Measurements from ENCODE around the gene PRKAA1. TPM values are rescaled to one million over a fixed set of nuclear protein-coding genes. Genes with fewer than 3 reads are reported as not detected.

The PRKAA1 gene
- polyA plus RNA-seq, 1 of the 3 experiments (the other 2 are of a cell fraction), result 23.2 TPM

DNA sequence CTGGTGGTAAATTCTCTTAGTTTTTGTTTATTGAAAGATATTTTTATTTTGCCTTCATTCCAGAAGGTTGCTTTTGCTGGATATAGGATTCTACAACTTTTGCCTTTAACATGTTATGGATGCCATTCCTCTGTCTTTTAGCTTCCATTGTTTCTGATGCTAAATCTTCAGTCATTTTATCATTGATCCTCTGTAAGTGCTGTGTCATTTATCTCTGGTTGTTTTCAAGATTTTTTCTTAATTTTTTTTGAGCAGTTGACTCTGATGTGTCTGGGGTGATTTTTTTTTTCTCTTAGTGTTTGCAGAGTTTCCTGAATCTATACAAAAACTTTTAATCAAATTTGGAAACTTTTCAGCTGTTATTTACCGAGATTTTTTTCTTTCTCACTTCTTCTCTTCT, 49.4 kb upstream of the PRKAA1 start:
- TF ChIP-seq EZH2phosphoT487 (IDR thresholded peaks at IDR 0.05; ENCODE audit: borderline replicate concordance, low read depth), result no peak
- no peaks in the 10 kb centered on the region for H3F3A ChIP-seq (replicated peaks; ENCODE audit: insufficient read depth)
- H3K4me3 ChIP-seq (ENCODE audit: low read depth in 2 of 2, low read length in 1 of 2), result no peak overlapping the region
- no peaks in the 10 kb centered on the region for H3K79me2 ChIP-seq (ENCODE audit: insufficient read depth)
- DNase-seq, result no peak
- H3K36me3 ChIP-seq (replicated peaks in 1 of 2; ENCODE audit: control insufficient read depth in 1 of 2, insufficient read depth in 2 of 2, low read length in 1 of 2), result no peaks in the 10 kb centered on the region
- ChIA-PET POLR2A (no interaction called here), CTCF (no interaction called here)
- no peak overlapping the region for H3K4me2 ChIP-seq
- no peaks in the 10 kb centered on the region for H4K20me1 ChIP-seq (ENCODE audit: insufficient read depth)
- H3K4me1 ChIP-seq (ENCODE audit: control insufficient read depth in 1 of 2, insufficient read depth in 2 of 2, low read depth in 1 of 2, low read length in 1 of 2), result no peaks in the 10 kb centered on the region
- WGBS (ENCODE audit: low lambda C conversion rate), result 60% methylated on average over 1 of the region's 1 CpG
- no peak overlapping the region for H2AFZ ChIP-seq (ENCODE audit: low read depth)
- no peaks in the 10 kb centered on the region for H3K9me3 ChIP-seq
- H3K9ac ChIP-seq, result no peak overlapping the region
- H3K27me3 ChIP-seq (ENCODE audit: insufficient read depth), result no peaks in the 10 kb centered on the region
- no peak overlapping the region for H3K27ac ChIP-seq (ENCODE audit: low read depth in 2 of 2, low read length in 1 of 2)
- H3K9me2 ChIP-seq, result no peaks in the 10 kb centered on the region

DNA sequence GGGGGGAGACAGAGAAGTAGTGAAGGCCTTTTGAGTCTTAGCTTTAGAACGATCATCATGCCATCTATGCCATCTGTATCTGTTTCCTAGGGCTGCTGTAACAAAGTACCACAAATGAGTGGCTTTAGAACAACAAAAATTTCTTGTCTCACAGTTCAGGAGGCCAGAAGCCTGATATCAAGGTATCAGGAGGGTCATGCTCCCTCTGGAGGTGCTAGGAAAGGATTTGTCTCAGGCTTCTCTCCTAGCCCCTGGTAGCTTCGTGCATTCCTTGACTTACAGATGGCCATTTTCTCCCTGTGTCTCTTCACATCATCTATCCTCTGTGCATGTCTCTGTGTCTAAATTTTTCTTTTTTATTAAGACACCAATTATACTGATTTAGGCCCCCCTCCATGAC, 48.2 kb upstream of the PRKAA1 start:
- Histone ChIP-seq H3K79me2 (ENCODE audit: insufficient read depth) (no peaks in the 10 kb centered on the region), H3K4me3 (ENCODE audit: low read depth in 2 of 2, low read length in 1 of 2) (no peak overlapping the region), H3K9me2 (no peaks in the 10 kb centered on the region), H3F3A (replicated peaks; ENCODE audit: insufficient read depth) (no peaks in the 10 kb centered on the region), H3K9me3 (no peaks in the 10 kb centered on the region), H3K27ac (ENCODE audit: low read depth in 2 of 2, low read length in 1 of 2) (no peak overlapping the region), H3K9ac (no peak overlapping the region), H3K4me2 (no peak overlapping the region), H3K4me1 (ENCODE audit: control insufficient read depth in 1 of 2, insufficient read depth in 2 of 2, low read depth in 1 of 2, low read length in 1 of 2) (no peaks in the 10 kb centered on the region), H2AFZ (ENCODE audit: low read depth) (no peak overlapping the region), H4K20me1 (ENCODE audit: insufficient read depth) (no peaks in the 10 kb centered on the region), H3K36me3 (replicated peaks in 1 of 2; ENCODE audit: control insufficient read depth in 1 of 2, insufficient read depth in 2 of 2, low read length in 1 of 2) (no peaks in the 10 kb centered on the region), H3K27me3 (ENCODE audit: insufficient read depth) (no peaks in the 10 kb centered on the region)
- TF ChIP-seq TCF12 (IDR thresholded peaks at IDR 0.05) (no peak), FOSL2 (IDR thresholded peaks at IDR 0.05; ENCODE audit: borderline replicate concordance, low read depth) (no peak), POLR2AphosphoS5 (IDR thresholded peaks at IDR 0.05; ENCODE audit: low read depth, low read length) (no peak), TEAD4 (IDR thresholded peaks at IDR 0.05; ENCODE audit: borderline replicate concordance, insufficient read depth) (no peak), GABPA (IDR thresholded peaks at IDR 0.05; ENCODE audit: low read depth) (no peak), CHD2 (IDR thresholded peaks at IDR 0.05; ENCODE audit: low read length, partially characterized antibody) (no peak), SIN3A (IDR thresholded peaks at IDR 0.05; ENCODE audit: borderline replicate concordance, low read depth, low read length) (no peak), GATA2 (CRISPR knock-in tag; IDR thresholded peaks at IDR 0.05) (no peak), MEF2A (IDR thresholded peaks at IDR 0.05; ENCODE audit: borderline replicate concordance, low read depth) (no peak), RFX5 (IDR thresholded peaks at IDR 0.05; ENCODE audit: low read length) (no peak)
- WGBS (ENCODE audit: low lambda C conversion rate), result 51% methylated on average over 2 of the region's 2 CpGs
- DNase-seq, result no peak
- POLR2A ChIA-PET, result no interaction called here
- CTCF ChIA-PET, result no interaction called here

DNA sequence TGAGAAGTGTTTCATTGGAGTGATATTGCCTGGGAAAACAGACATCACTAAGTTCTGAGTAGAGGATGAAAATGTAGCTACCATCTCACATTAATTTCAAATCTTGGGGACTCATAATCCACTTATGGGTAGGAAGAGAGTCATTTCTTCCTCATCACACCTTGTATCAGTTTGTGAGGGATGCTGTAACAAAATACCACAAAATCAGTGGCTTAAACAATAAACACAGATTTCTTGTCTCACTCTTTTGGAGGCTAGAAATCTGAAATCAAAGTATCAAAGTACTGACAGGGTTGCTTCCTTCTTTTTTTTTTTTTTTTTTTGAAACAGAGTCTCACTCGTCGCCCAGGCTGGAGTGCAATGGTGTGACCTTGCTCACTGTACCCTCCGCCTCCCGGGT, 46.4 kb upstream of the PRKAA1 start:
- 82% methylated on average over 4 of the region's 4 CpGs for WGBS (ENCODE audit: low lambda C conversion rate)
- no peaks in the 10 kb centered on the region for H3K27me3 ChIP-seq (ENCODE audit: insufficient read depth)
- H3K9me3 ChIP-seq, result no peaks in the 10 kb centered on the region
- H3K4me1 ChIP-seq (ENCODE audit: control insufficient read depth in 1 of 2, insufficient read depth in 2 of 2, low read depth in 1 of 2, low read length in 1 of 2), result no peaks in the 10 kb centered on the region
- H3K36me3 ChIP-seq (replicated peaks in 1 of 2; ENCODE audit: control insufficient read depth in 1 of 2, insufficient read depth in 2 of 2, low read length in 1 of 2), result no peaks in the 10 kb centered on the region
- TF ChIP-seq EZH2phosphoT487 (IDR thresholded peaks at IDR 0.05; ENCODE audit: borderline replicate concordance, low read depth) (no peak), FOXJ3 (CRISPR knock-in tag; IDR thresholded peaks at IDR 0.05) (no peak)
- TF ChIP-seq, protein P1, sequence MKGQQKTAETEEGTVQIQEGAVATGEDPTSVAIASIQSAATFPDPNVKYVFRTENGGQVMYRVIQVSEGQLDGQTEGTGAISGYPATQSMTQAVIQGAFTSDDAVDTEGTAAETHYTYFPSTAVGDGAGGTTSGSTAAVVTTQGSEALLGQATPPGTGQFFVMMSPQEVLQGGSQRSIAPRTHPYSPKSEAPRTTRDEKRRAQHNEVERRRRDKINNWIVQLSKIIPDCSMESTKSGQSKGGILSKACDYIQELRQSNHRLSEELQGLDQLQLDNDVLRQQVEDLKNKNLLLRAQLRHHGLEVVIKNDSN (IDR thresholded peaks at IDR 0.05; ENCODE audit: borderline replicate concordance, low read depth), result no peak
- TF ChIP-seq, protein P2, sequence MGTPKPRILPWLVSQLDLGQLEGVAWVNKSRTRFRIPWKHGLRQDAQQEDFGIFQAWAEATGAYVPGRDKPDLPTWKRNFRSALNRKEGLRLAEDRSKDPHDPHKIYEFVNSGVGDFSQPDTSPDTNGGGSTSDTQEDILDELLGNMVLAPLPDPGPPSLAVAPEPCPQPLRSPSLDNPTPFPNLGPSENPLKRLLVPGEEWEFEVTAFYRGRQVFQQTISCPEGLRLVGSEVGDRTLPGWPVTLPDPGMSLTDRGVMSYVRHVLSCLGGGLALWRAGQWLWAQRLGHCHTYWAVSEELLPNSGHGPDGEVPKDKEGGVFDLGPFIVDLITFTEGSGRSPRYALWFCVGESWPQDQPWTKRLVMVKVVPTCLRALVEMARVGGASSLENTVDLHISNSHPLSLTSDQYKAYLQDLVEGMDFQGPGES (IDR thresholded peaks at IDR 0.05; ENCODE audit: low read depth, low read length), result no peak
- H3K4me2 ChIP-seq, result no peak overlapping the region
- H3F3A ChIP-seq (replicated peaks; ENCODE audit: insufficient read depth), result no peaks in the 10 kb centered on the region
- ChIA-PET POLR2A (interaction anchor here (1.4 kb wide), 1 partner anchor 9 kb away, joined by 5 read pairs; the partner anchor contains the start of gene RPL37), CTCF (no interaction called here)
- no peaks in the 10 kb centered on the region for H3K79me2 ChIP-seq (ENCODE audit: insufficient read depth)
- H3K4me3 ChIP-seq (ENCODE audit: low read depth in 2 of 2, low read length in 1 of 2), result no peak overlapping the region
- H3K9me2 ChIP-seq, result no peaks in the 10 kb centered on the region
- DNase-seq, result no peak
- no peaks in the 10 kb centered on the region for H4K20me1 ChIP-seq (ENCODE audit: insufficient read depth)
- H3K27ac ChIP-seq (ENCODE audit: low read depth in 2 of 2, low read length in 1 of 2), result no peak overlapping the region
- H3K9ac ChIP-seq, result no peak overlapping the region
- no peak overlapping the region for H2AFZ ChIP-seq (ENCODE audit: low read depth)
